Measurements from ENCODE around the gene SMIM24. TPM values are rescaled to one million over a fixed set of nuclear protein-coding genes. Genes with fewer than 3 reads are reported as not detected.

Gene SMIM24
- total RNA-seq, 1 donor from 2014 or later, result not detected

GRCh38 chr19:3441089-3441985, 39.0 kb downstream of the SMIM24 start:
- intact Hi-C loops (cut with micrococcal nuclease), result no loop called here

GRCh38 chr19:3440082-3440481, 40.2 kb downstream of the SMIM24 start:
- intact Hi-C loops (cut with micrococcal nuclease), result no loop called here

GRCh38 chr19:3434630-3435553, 45.4 kb downstream of the SMIM24 start:
- intact Hi-C loops (cut with micrococcal nuclease), result loop anchor here (1.0 to 10.0 kb wide), 10 partner anchors 44 to 1830 kb away; partner anchors contain the start of genes ANKRD24, CACTIN, DOHH and FZR1

- intact Hi-C loops (cut with micrococcal nuclease), result loop anchor here (1.0 to 10.0 kb wide), 3 partner anchors 72 to 1829 kb away; partner anchors contain the start of genes FZR1 and UQCR11
Observed at GRCh38 chr19:3433805-3434540, 46.4 kb downstream of the SMIM24 start.

- intact Hi-C loops (cut with micrococcal nuclease), result loop anchor here (10.0 kb wide), 1 partner anchor 1829 kb away; the partner anchor contains the start of gene UQCR11
Observed at GRCh38 chr19:3433313-3433712, 47.0 kb downstream of the SMIM24 start.

- intact Hi-C loops (cut with micrococcal nuclease), result loop anchor here (10.0 kb wide), 1 partner anchor 1827 kb away; the partner anchor contains the start of gene UQCR11
Observed at GRCh38 chr19:3431760-3432397, 48.4 kb downstream of the SMIM24 start.

GRCh38 chr19:3430366-3430680, 50.0 kb downstream of the SMIM24 start:
- intact Hi-C loops (cut with micrococcal nuclease), result loop anchor here (10.0 kb wide), 1 partner anchor 1826 kb away; the partner anchor contains the start of gene UQCR11

- intact Hi-C loops (cut with micrococcal nuclease), result no loop called here
Observed at GRCh38 chr19:3426433-3426832, 53.9 kb downstream of the SMIM24 start.

Other genes starting within 250 kb of the SMIM24 start
- gene NFIC, start 113.9 kb downstream of the SMIM24 start, total RNA-seq, result 12.7 and 14.9 TPM in 2 replicates
- gene SMIM44, start 2.9 kb upstream of the SMIM24 start, total RNA-seq, result not detected in 2 replicates
- 16.9 and 19.4 TPM in 2 replicates for gene DOHH, start 20.1 kb upstream of the SMIM24 start, total RNA-seq
- gene FZR1, start 25.8 kb upstream of the SMIM24 start, total RNA-seq, result 63.0 and 63.1 TPM in 2 replicates
- gene TEKTIP1, start 58.6 kb upstream of the SMIM24 start, total RNA-seq, result 5.0 and 7.6 TPM in 2 replicates
- 89.0 and 92.8 TPM in 2 replicates for gene MFSD12, start 77.1 kb upstream of the SMIM24 start, total RNA-seq
- 41.5 and 44.3 TPM in 2 replicates for gene HMG20B, start 92.4 kb upstream of the SMIM24 start, total RNA-seq
- 0.95 and 0.98 TPM in 2 replicates for gene GIPC3, start 105.0 kb upstream of the SMIM24 start, total RNA-seq
- 0.39 and 1.1 TPM in 2 replicates for gene TBXA2R, start 126.3 kb upstream of the SMIM24 start, total RNA-seq
- 35.4 and 39.2 TPM in 2 replicates for gene CACTIN, start 146.3 kb upstream of the SMIM24 start, total RNA-seq
- gene PIP5K1C, start 219.9 kb upstream of the SMIM24 start, total RNA-seq, result 23.5 and 23.9 TPM in 2 replicates
- gene TJP3, start 227.9 kb upstream of the SMIM24 start, total RNA-seq, result 1.3 and 1.5 TPM in 2 replicates

Data from T-helper 1 cell treated with Interleukin-12 subunit alpha and Interleukin-12 subunit beta and Interleukin-4 antibody, amounts not matched to agents 30 ng/mL and 1 ng/mL, for 36 hours (primary cell).